ENCODE data around the gene HGFAC.

DNA sequence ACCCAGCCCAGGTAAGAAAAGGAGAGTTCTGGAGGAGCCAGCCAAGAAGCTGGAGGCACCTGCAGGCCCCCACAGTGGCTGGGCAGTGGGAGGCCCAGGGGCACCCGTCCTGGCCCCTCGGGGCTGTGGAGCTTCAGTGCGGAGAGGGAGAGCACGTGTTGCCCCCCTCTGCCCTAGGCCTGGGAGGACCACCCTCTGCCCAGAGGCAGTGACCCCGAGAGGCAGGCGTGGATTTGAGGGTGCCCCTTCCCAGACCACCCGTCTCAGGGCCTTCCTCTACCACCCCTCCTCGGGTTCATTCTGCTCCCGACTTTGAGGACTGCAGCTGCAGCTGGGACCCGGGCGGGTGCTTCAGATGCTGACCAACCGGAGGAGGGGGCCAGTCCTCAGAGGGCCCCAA, 12.1 kb upstream of the HGFAC start:
- TF ChIP-seq, protein P1, sequence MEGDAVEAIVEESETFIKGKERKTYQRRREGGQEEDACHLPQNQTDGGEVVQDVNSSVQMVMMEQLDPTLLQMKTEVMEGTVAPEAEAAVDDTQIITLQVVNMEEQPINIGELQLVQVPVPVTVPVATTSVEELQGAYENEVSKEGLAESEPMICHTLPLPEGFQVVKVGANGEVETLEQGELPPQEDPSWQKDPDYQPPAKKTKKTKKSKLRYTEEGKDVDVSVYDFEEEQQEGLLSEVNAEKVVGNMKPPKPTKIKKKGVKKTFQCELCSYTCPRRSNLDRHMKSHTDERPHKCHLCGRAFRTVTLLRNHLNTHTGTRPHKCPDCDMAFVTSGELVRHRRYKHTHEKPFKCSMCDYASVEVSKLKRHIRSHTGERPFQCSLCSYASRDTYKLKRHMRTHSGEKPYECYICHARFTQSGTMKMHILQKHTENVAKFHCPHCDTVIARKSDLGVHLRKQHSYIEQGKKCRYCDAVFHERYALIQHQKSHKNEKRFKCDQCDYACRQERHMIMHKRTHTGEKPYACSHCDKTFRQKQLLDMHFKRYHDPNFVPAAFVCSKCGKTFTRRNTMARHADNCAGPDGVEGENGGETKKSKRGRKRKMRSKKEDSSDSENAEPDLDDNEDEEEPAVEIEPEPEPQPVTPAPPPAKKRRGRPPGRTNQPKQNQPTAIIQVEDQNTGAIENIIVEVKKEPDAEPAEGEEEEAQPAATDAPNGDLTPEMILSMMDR (IDR thresholded peaks at IDR 0.05) = no peak
- TF ChIP-seq EZH2phosphoT487 (IDR thresholded peaks at IDR 0.05) (no peak), EZH2 (IDR thresholded peaks at IDR 0.05) (no peak)
